ENCODE measurements around the gene RASAL3.
"Not testable (repeated sequence)": the region's sequence is repeated elsewhere in the genome, so short reads cannot be mapped to it uniquely, and the experiment has no call there.

RASAL3 gene

GRCh38 chr19:15418231-15418578, 46.1 kb downstream of the RASAL3 start:
- Histone ChIP-seq H3K27ac (peak overlapping the region; percentile 84 to 96 (median 91)), H3K36me3 (peaks cover 19 to 76% (median 64%) of the 10 kb centered on the region in 11 experiments), H3K4me2 (peak overlapping the region; percentile 89 to 99 (median 93)), H3K9me3 (replicated peaks in 1 of 11) (peaks cover 2 to 4% (median 3%) of the 10 kb centered on the region in 11 experiments), H4K20me1 (peaks cover 49 to 84% (median 58%) of the 10 kb centered on the region in 11 experiments), H3K4me1 (peaks cover 44 to 71% (median 59%) of the 10 kb centered on the region in 10 experiments), H3K9ac (peak overlapping the region; percentile 90 to 98 (median 93)), H3K27me3 (no peaks in the 10 kb centered on the region), H3K4me3 (peak overlapping the region; percentile 80 to 99 (median 93))
- TF ChIP-seq Cebpa-rat (IDR thresholded peaks at IDR 0.05), result no peak

GRCh38 chr19:15417699-15418098, 46.6 kb downstream of the RASAL3 start:
- H3K27ac ChIP-seq, result peak overlapping the region; percentile 84 to 96 (median 91); a peak in 21 of 22 replicates
- peaks cover 44 to 71% (median 56%) of the 10 kb centered on the region in 10 experiments for H3K4me1 ChIP-seq
- H3K27me3 ChIP-seq, result no peaks in the 10 kb centered on the region
- peak overlapping the region; percentile 80 to 99 (median 93) for H3K4me3 ChIP-seq
- H3K9ac ChIP-seq, result peak overlapping the region; percentile 90 to 98 (median 93)
- peaks cover 54 to 84% (median 63%) of the 10 kb centered on the region in 11 experiments for H4K20me1 ChIP-seq
- H3K4me2 ChIP-seq, result peak overlapping the region; percentile 89 to 99 (median 93)
- H3K36me3 ChIP-seq, result peaks cover 14 to 76% (median 62%) of the 10 kb centered on the region in 11 experiments
- no peak for TF ChIP-seq Cebpa-rat (IDR thresholded peaks at IDR 0.05)
- H3K9me3 ChIP-seq (replicated peaks in 1 of 11), result no peaks in the 10 kb centered on the region

- no peaks in the 10 kb centered on the region for H3K27me3 ChIP-seq
- H3K9ac ChIP-seq, result peak overlapping the region in 1 of 11 experiments; percentile 5; a peak in 1 of 22 replicates
- TF ChIP-seq Cebpa-rat (IDR thresholded peaks at IDR 0.05), result no peak
- H3K4me1 ChIP-seq, result peaks cover 40 to 60% (median 51%) of the 10 kb centered on the region in 10 experiments
- peak overlapping the region in 7 of 11 experiments; percentile 0 to 42 (median 8); a peak in 5 of 22 replicates for H3K4me2 ChIP-seq
- H3K9me3 ChIP-seq (replicated peaks in 1 of 11), result no peaks in the 10 kb centered on the region
- H3K27ac ChIP-seq, result no peak overlapping the region
- peaks cover 36 to 98% (median 83%) of the 10 kb centered on the region in 11 experiments for H3K36me3 ChIP-seq
- H4K20me1 ChIP-seq, result peaks cover 99 to 100% (median 100%) of the 10 kb centered on the region in 11 experiments
- no peak overlapping the region for H3K4me3 ChIP-seq
Observed at GRCh38 chr19:15412832-15413231, 51.5 kb downstream of the RASAL3 start.

DNA sequence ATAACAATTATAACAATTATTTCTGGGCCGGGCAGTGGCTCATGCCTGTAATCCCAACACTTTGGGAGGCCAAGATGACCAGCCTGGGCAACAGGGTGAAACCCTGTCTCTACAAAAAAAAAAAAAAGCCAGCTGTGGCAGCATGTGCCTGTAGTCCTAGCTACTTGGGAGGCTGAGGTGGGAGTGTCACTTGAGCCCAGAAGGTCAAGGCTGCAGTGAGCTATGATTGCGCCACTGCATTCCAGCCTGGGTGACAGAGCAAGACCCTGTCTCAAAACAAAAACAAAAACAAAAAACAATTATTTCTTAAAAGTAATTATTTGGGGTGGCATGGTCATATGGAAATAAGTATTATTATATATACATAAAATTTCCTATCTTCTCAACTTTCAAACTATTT, 53.0 kb downstream of the RASAL3 start:
- Histone ChIP-seq H3K9ac (0 out of 22 replicates have a peak overlapping the region, but pooled peaks of 1 of the 11 experiments have one; percentile 38), H3K4me2 (peak overlapping the region in 3 of 11 experiments; percentile 0 to 1 (median 1); a peak in 1 of 22 replicates), H4K20me1 (peaks cover 99 to 100% (median 100%) of the 10 kb centered on the region in 11 experiments), H3K4me1 (peaks cover 33 to 53% (median 46%) of the 10 kb centered on the region in 10 experiments), H3K36me3 (peaks cover 46 to 100% (median 90%) of the 10 kb centered on the region in 11 experiments)
- H3K4me3 ChIP-seq; H3K27me3 ChIP-seq; H3K27ac ChIP-seq; H3K9me3 ChIP-seq (replicated peaks in 1 of 11): not testable (repeated sequence)

GRCh38 chr19:15404780-15405211, 59.5 kb downstream of the RASAL3 start:
- Histone ChIP-seq H4K20me1 (peaks cover 99 to 100% (median 100%) of the 10 kb centered on the region in 11 experiments), H3K4me3 (no peak overlapping the region; a peak in 2 of 20 replicates), H3K4me1 (peaks cover 72 to 78% (median 74%) of the 10 kb centered on the region in 10 experiments), H3K27me3 (no peaks in the 10 kb centered on the region), H3K4me2 (peak overlapping the region; percentile 55 to 99 (median 88)), H3K9me3 (replicated peaks in 1 of 11) (no peaks in the 10 kb centered on the region), H3K9ac (peak overlapping the region in 10 of 11 experiments; percentile 7 to 60 (median 32); a peak in 13 of 22 replicates), H3K36me3 (peaks cover 77 to 89% (median 83%) of the 10 kb centered on the region in 11 experiments), H3K27ac (peak overlapping the region in 7 of 11 experiments; percentile 1 to 47 (median 18); a peak in 10 of 22 replicates)
- no peak for TF ChIP-seq Cebpa-rat (IDR thresholded peaks at IDR 0.05)

DNA sequence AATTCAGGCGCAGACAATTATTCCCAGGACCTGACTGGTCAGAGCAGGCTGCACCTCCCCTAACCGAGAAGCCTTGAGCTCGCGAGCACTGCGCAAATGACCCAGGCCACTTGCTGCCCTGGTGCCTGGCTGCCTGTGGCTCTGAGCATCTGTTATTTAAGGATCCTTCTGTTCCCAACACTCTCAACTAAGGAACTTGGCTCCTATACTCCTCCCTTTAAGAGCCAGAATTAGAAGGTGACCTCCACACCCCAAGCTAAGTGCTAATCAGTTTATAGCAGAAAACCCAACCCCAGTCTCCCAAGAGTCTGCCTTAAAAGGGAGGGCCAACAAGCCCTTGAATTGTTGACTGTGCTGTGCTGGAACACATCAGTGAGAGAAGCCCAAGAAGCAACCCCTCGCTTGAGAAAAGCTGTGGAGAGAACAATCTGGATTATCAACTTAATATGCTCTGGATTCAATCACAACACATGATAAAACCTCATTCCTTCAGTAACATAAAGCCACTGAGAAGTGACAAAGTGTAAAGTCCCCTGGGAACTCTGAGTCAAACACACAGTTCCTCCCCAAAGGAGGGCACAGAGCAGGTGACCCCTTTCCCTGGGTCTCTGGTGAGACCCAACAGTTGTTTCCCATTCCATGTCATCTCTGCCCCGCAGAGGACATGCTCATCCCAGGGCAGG, 60.1 kb downstream of the RASAL3 start:
- no peak for TF ChIP-seq Cebpa-rat (IDR thresholded peaks at IDR 0.05)
- peak overlapping the region; percentile 55 to 99 (median 88) for H3K4me2 ChIP-seq
- peaks cover 78 to 83% (median 79%) of the 10 kb centered on the region in 10 experiments for H3K4me1 ChIP-seq
- H3K9ac ChIP-seq, result peak overlapping the region in 10 of 11 experiments; percentile 7 to 60 (median 32); a peak in 15 of 22 replicates
- H3K27ac ChIP-seq, result peak overlapping the region in 7 of 11 experiments; percentile 1 to 47 (median 18); a peak in 10 of 22 replicates
- no peak overlapping the region; a peak in 2 of 20 replicates for H3K4me3 ChIP-seq
- no peaks in the 10 kb centered on the region for H3K9me3 ChIP-seq (replicated peaks in 1 of 11)
- H4K20me1 ChIP-seq, result peaks cover 99 to 100% (median 100%) of the 10 kb centered on the region in 11 experiments
- no peaks in the 10 kb centered on the region for H3K27me3 ChIP-seq
- H3K36me3 ChIP-seq, result peaks cover 77 to 89% (median 83%) of the 10 kb centered on the region in 11 experiments

DNA sequence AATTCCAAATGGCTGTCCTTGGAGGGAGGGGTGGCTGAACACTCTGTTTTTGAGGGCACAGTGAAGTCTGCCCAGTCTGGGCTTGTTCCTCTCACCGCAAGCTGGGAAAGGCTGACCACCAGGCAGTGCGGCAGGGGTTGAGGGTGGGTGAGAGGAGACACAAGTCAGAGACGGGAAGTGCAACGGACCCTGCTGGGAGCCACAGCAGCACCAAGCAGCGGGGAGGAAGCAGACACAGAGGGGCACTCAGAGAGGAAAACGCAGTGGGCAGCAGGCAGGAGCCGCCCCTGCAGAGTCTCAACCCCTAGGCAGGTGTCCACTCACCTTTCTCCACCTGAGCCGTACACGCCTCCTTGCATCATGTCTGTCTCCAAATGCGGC, 61.2 kb downstream of the RASAL3 start:
- H3K4me3 ChIP-seq, result no peak overlapping the region; a peak in 2 of 20 replicates
- peak overlapping the region in 5 of 11 experiments; percentile 6 to 21 (median 11); a peak in 1 of 22 replicates for H3K27ac ChIP-seq
- peak overlapping the region in 8 of 11 experiments; percentile 31 to 68 (median 40); a peak in 7 of 22 replicates for H3K9ac ChIP-seq
- peaks cover 100% of the 10 kb centered on the region in 11 experiments for H4K20me1 ChIP-seq
- peak overlapping the region; percentile 55 to 99 (median 88) for H3K4me2 ChIP-seq
- peaks cover 89 to 94% (median 90%) of the 10 kb centered on the region in 10 experiments for H3K4me1 ChIP-seq
- no peak for TF ChIP-seq Cebpa-rat (IDR thresholded peaks at IDR 0.05)
- peaks cover 78 to 89% (median 83%) of the 10 kb centered on the region in 11 experiments for H3K36me3 ChIP-seq
- H3K9me3 ChIP-seq (replicated peaks in 1 of 11), result no peaks in the 10 kb centered on the region
- no peaks in the 10 kb centered on the region for H3K27me3 ChIP-seq

GRCh38 chr19:15402411-15403150, 61.8 kb downstream of the RASAL3 start:
- Histone ChIP-seq H3K9me3 (replicated peaks in 1 of 11) (no peaks in the 10 kb centered on the region), H4K20me1 (peaks cover 100% of the 10 kb centered on the region in 11 experiments), H3K9ac (peak overlapping the region in 8 of 11 experiments; percentile 31 to 68 (median 41); a peak in 6 of 22 replicates), H3K4me1 (peaks cover 94 to 100% (median 96%) of the 10 kb centered on the region in 10 experiments), H3K4me2 (peak overlapping the region; percentile 55 to 99 (median 88)), H3K27me3 (no peaks in the 10 kb centered on the region), H3K27ac (peak overlapping the region in 4 of 11 experiments; percentile 6 to 21 (median 9); a peak in 1 of 22 replicates), H3K36me3 (peaks cover 78 to 89% (median 83%) of the 10 kb centered on the region in 11 experiments), H3K4me3 (no peak overlapping the region; a peak in 2 of 20 replicates)
- no peak for TF ChIP-seq Cebpa-rat (IDR thresholded peaks at IDR 0.05)

All from BLaER1 treated with 17β-estradiol and CSF1 and Interleukin-3, amounts not matched to agents 10 nM and 100 nM (cell line).